ENCODE measurements around the gene GRIK1.

GRIK1 gene

GRCh38 chr21:29904359-29905282, 35.2 kb downstream of the GRIK1 start:
- no peak for DNase-seq

- no peak for DNase-seq
Observed at GRCh38 chr21:29896884-29897283, 42.9 kb downstream of the GRIK1 start.

DNA sequence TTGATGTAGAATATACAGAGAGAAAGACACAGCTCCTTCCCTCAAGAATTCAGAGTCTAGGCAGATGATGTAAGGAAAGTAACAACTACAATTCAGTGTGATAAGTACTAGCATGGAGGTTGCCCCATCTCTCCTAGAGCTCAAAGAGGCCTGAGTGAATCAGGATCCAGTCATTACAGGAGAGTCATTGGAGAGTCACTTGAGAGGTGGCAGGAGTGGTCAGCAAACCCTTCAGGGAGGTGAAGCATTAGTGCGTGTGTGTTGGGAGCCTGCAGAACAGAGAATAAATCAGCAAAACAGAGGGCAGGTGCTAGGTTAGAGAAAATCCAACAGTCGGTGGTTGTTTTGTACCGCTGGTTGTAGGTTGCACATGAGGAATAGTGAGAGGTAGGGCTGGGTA, 46.1 kb downstream of the GRIK1 start:
- no peak for DNase-seq

- DNase-seq: no peak
Observed at GRCh38 chr21:29892379-29892778, 47.4 kb downstream of the GRIK1 start.

GRCh38 chr21:29888437-29888836, 51.4 kb downstream of the GRIK1 start:
- no peak for DNase-seq

DNA sequence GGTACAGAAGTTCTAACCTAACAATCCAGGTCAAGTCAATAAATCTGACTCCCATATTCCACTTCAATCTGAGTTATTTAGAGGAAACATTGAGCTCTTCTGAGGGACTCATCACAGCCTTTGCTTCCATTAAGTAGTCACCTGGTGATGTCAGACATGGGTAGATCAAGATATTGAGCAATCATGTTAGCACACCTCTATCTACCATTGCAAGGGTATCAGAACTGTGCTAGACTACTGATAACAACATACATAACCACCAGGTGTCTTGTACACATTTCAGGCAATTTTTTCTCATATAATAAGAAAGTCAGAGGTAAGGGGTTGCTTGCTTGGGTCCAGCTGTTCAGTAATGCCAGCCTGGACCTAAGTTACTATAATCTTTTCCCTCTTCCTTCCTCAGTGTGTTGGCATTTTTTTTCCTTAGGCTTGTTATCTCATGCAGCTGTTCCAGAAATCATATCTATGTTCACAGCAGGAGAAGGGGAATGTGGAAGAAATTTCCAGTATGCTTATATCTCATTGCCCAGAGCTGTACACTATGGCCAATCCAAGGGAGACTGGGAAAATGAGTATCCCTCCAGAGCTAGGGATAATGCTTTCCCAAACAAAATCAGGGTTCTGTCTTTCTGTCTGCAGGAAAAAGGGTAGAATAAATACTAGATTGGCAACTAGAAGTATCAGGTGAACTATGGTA, 52.3 kb downstream of the GRIK1 start:
- no peak for DNase-seq

- no peak for DNase-seq
Observed at GRCh38 chr21:29885491-29885890, 54.3 kb downstream of the GRIK1 start.

- no peak for DNase-seq
Observed at GRCh38 chr21:29875873-29876272, 63.9 kb downstream of the GRIK1 start.

DNA sequence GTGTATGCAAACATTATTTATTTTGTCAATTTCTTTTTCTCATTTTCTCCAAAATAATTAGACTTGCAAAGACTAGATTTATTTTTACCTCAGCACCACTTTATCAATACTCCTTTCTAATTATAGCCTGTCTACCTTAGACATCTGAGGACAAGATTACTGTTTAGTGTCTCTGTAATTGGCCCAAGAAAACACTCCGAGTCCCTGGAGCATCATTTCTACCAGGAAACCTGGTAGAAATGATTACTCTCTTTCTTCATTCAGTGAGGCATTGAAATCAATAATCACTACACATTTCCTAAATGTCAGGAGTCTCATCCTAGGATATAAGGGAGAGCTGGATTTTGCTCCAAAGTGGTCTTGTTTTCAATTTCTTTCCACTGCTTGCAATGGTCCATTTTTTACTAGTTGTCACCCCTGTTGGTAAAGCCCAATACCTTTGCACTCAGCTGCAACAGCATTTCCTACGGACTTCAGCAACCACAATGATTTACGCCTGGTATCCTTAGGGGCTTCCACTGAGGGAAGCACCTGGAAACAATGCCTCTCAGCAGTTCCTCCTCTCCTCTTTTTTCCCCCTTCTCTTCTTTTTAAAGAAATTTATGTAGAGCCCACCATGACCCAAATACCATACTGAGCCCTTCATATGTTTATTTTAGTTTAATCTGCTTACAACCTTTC, 64.6 kb downstream of the GRIK1 start:
- no peak for DNase-seq

GRCh38 chr21:29873908-29874307, 65.9 kb downstream of the GRIK1 start:
- DNase-seq: no peak

- DNase-seq: no peak
Observed at GRCh38 chr21:29870814-29871213, 69.0 kb downstream of the GRIK1 start.

DNA sequence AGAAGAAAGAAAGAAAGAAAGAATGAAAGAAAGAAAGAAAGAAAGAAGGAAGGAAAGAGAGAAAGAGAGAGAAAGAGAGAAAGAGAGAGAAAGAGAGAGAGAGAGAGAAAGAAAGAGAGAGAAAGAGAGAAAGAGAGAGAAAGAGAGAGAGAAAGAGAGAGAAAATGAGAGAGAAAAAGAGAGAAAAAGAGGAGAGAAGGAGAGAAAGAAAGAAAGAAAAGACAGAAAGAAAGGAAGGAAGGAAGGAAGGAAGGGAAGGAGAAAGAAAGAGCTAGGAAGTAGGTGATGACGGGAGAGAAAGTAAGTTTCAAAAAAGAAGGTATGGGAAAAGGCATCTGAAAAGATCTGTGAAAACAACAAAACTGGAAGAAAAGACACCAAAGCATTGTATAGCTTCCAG, 72.0 kb downstream of the GRIK1 start:
- no peak for DNase-seq

DNA sequence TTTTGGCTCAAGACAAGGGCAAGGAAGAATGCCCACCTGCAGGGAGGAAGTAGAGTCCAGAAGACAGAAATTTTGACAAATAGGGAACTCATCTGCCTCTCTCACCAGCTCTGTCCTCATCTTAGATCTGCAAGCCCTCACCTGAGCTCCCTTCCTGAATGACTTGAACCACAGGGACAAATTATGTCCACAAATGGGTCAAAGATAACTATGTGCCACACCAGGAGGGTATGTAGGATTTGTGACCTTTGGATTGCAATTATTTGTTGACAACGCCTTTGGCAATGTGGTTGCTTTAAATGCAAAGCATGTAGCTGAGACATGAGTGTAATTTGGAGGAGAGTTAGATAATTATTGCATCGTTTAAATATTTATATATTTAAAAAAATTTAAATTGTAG, 79.5 kb downstream of the GRIK1 start:
- DNase-seq: no peak

DNA sequence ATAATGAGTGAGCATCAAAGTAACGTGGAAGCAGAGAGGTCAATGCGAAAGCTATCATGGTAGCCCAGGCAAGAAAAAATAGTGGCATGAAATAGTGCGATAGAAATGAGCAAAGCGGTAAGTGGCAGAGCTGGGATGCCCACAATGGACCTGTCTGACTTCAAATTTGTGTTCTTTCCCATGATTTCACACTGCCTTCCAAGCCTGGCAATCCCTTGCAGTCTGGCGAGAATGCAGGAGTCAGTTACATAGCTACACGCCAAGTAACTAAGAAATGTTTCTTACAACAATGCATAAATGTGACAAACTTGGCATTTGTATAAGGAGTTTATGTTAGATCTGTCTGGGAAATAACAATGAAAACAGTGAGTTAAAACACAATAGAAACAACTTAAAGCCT, 82.6 kb downstream of the GRIK1 start:
- DNase-seq: no peak

GRCh38 chr21:29854795-29855194, 85.0 kb downstream of the GRIK1 start:
- no peak for DNase-seq

- DNase-seq: no peak
Observed at GRCh38 chr21:29851611-29852010, 88.2 kb downstream of the GRIK1 start.

DNA sequence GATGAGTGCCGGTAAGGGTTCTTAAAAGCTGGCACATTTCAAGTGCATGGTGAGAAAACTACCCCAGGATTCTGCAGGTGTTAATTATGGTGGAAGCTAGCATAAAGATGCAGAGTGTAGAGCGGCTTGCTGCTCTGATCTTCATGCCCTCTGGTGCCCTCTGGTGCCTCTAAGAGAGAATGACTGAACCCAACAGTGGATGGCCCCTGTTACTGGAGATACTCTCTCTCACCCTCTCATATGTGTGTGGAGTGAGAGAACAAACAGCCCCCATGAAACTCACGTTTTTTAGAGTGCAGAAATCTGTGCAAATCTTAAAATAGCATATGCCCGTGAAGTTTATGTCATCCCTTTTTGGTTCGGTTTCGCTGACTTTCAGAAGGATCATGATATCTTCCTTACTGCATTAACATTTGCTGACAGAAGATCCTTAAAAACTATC, 90.0 kb downstream of the GRIK1 start:
- DNase-seq: peak; percentile 52

DNA sequence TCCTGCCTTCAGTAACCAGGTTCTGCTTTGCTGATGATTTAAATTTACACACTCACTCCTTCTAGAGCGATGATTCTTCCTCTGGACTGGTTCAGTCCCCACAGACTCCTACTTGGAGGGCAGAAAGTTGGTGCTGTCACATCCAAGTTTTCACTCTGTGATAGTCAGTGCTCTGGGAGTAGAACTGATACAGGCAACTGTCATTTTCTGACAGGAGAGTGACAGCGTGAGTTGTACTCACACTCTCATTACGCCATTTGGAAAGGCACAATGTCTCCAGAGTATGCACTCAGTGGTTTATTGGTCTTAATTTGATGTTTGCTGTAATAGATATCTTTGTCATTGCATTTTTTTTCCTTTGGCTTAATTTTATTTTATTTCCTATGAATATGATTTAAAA, 96.0 kb downstream of the GRIK1 start:
- DNase-seq: no peak

DNA sequence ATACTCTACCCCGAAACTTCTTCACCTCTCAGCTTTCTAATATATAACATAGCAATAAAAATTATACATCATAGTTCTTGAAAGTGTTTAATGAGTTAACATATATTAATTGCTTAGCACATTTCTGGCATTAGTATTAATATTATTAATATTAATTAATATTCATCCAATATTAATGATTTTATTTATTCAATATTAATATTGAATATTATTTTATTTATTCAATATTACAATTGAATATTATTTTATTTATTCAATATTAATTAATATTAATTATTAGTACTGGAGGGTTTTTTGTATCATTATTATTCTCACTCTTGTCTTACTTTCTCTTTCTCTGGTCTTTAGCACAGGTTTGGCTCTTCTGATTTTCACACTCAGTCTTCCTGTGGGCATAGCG, 105.2 kb downstream of the GRIK1 start:
- DNase-seq: no peak

DNA sequence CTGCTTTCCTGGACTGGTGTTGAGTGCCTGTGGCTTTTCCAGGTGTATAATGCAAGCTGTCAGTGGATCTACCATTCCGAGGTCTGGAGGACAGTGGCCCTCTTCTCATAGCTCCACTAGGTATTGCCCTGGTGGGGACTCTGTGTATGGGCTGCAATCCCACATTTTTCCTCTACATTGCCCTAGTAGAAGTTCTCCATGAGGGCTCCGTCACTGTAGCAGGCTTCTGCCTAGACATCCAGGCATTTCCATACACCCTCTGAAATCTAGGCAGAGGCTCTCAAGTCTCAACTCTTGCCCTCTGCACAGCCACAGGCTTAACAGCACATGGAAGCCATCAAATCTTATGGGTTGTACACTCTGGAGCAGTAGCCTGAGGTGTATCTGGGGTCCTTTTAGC, 107.6 kb downstream of the GRIK1 start:
- no peak for DNase-seq

- DNase-seq: no peak
Observed at GRCh38 chr21:29829564-29830275, 110.1 kb downstream of the GRIK1 start.

DNA sequence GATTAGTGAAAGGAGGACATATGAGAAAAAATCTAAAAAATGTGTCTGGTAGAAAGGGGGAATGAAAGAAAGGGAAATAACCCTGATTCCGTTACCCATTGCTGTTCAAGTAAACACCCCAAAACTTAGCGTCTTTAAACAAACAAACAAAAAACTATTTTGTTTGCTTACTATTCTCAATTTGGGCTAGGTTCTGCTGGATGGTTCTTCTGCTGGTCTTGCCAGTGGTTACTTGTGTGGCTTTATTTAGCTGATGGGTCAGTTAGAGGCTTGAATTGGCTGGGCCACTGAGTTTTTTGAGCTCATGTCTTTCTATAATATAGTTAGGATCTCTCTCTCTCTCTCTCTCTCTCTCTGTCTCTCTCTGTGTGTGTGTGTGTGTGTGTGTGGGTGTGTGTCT, 112.1 kb downstream of the GRIK1 start:
- DNase-seq: no peak

GRCh38 chr21:29827236-29827635, 112.6 kb downstream of the GRIK1 start:
- no peak for DNase-seq
